Esophagus muscularis mucosa (tissue), 4 donors: ENCODE measurements around the gene RAB40B.

Source experiments
- EP300 ChIP-seq: sonication (generic); formaldehyde crosslinking; IDR thresholded peaks from one replicate; pipeline ENCODE4 v1.6.1; 2017; ENCODE audit warnings: antibody characterized with exemption
- POLR2A ChIP-seq: fragments of 450-650 bp; IDR thresholded peaks from one replicate; pipeline ENCODE4 v1.6.1; 2017; ENCODE audit warnings: antibody characterized with exemption, moderate library complexity, mild to moderate bottlenecking, low read depth
- POLR2AphosphoS5 ChIP-seq, 2 donors: sonication (generic); formaldehyde crosslinking; IDR thresholded peaks; one replicate each; pipeline ENCODE4 v1.6.1; 2017; ENCODE audit warnings: antibody characterized with exemption in 2 of 2
- TF ChIP-seq, protein P1 (sequence below), 3 experiments: fragments of 200-600 bp in 2 of 3; fragments of 450-650 bp in 1 of 3; sonication (generic) in 2 of 3; IDR thresholded peaks; one replicate each; pipeline ENCODE4 v1.5.1; 2017 to 2019; ENCODE audit warnings: antibody characterized with exemption in 3 of 3, mild to moderate bottlenecking in 2 of 3, moderate library complexity in 1 of 3

DNA sequence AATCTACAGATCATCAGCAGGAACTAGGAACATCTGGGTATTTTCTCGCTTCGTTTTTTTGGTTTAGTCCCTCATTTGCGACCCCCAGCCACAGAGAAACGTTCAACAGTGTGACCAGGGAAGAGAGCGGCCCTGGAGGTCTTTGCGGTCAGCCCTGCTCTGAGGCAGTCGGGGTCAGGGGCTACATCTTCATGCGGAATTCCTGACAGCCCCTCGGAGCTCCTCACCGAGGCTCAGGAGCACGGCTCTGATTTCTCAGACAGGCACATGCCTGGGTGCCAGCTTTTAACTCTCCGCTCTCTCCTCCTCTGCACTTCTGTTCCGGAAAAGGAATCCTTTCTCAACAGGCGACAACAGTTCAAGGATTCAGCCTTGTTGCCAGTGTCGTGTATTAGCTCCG lies 42.2 kb downstream of the RAB40B start:
- TF ChIP-seq, protein P1, sequence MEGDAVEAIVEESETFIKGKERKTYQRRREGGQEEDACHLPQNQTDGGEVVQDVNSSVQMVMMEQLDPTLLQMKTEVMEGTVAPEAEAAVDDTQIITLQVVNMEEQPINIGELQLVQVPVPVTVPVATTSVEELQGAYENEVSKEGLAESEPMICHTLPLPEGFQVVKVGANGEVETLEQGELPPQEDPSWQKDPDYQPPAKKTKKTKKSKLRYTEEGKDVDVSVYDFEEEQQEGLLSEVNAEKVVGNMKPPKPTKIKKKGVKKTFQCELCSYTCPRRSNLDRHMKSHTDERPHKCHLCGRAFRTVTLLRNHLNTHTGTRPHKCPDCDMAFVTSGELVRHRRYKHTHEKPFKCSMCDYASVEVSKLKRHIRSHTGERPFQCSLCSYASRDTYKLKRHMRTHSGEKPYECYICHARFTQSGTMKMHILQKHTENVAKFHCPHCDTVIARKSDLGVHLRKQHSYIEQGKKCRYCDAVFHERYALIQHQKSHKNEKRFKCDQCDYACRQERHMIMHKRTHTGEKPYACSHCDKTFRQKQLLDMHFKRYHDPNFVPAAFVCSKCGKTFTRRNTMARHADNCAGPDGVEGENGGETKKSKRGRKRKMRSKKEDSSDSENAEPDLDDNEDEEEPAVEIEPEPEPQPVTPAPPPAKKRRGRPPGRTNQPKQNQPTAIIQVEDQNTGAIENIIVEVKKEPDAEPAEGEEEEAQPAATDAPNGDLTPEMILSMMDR (IDR thresholded peaks at IDR 0.05) = no peak
- no peak for TF ChIP-seq POLR2A
- TF ChIP-seq POLR2AphosphoS5 (IDR thresholded peaks at IDR 0.05) = no peak
- TF ChIP-seq EP300 = no peak
